ENCODE results near the gene KLF3. TPM values are rescaled to one million over a fixed set of nuclear protein-coding genes. Genes with fewer than 3 reads are reported as not detected.

The KLF3 gene
- total and polyA plus RNA-seq, 9 of the 15 experiments (the other 6 are each of a cell fraction or from before 2014, with no cell fraction given), result 9.9 to 47.2 (median 18.1) TPM

DNA sequence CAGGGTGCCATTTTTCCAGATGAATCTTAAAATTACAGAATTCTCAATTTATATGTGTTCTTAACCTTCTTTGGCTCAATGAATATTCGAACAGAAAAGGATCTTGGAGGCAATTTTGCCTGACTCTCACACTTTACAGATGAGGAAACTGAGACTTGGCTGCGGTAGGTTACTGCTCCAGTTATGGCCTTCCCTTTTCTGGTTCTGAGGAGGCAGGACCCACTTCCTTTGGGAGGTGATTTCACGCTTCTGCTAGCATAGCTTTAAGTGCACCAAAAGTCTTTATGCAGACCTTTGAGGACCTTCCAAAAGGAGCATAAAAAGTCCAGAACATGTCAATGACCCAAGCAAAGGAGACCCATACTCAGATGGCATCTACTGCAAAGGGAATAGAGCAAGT lies 44.7 kb upstream of the KLF3 start:
- Histone ChIP-seq H3K4me2 (ENCODE audit: insufficient read depth, low read length) (no peak overlapping the region), H4K20me1 (replicated peaks; ENCODE audit: control insufficient read depth, insufficient read depth, low read length) (no peaks in the 10 kb centered on the region), H3K27me3 (ENCODE audit: control insufficient read depth in 2 of 2, insufficient read depth in 2 of 2, low read length in 2 of 2) (no peaks in the 10 kb centered on the region), H2AFZ (ENCODE audit: low read depth, low read length) (no peak overlapping the region), H3K9me3 (replicated peaks; ENCODE audit: control insufficient read depth, insufficient read depth, low read depth, low read length) (no peaks in the 10 kb centered on the region), H3K9me1 (ENCODE audit: control insufficient read depth, insufficient read depth, low read length) (no peaks in the 10 kb centered on the region), H3K4me3 (no peak overlapping the region), H3K4me1 (replicated peaks in 1 of 2; ENCODE audit: control insufficient read depth in 2 of 2, insufficient read depth in 2 of 2, low read length in 2 of 2) (peaks cover 23 to 36% of the 10 kb centered on the region in 2 experiments), H3K79me2 (ENCODE audit: control insufficient read depth, insufficient read depth, low read length) (no peaks in the 10 kb centered on the region), H3K9ac (ENCODE audit: insufficient read depth in 1 of 2, low read depth in 2 of 2, low read length in 2 of 2) (no peak overlapping the region), H3K36me3 (ENCODE audit: control insufficient read depth, insufficient read depth, low read length) (no peaks in the 10 kb centered on the region), H3K27ac (ENCODE audit: extremely low read depth, low read depth, low read length) (no peak overlapping the region)
- in situ Hi-C loops (cut with MboI) (no loop called here), intact Hi-C loops (cut with micrococcal nuclease) (no loop called here)
- ChIA-PET CTCF (ENCODE audit: low intra/inter-chr PET ratio) (no interaction called here), POLR2A (interaction anchor here (0.8 kb wide), 1 partner anchor 16 kb away, joined by 4 read pairs; no protein-coding TSS in a partner anchor)
- no TSS peak for BruUV-seq (replicated peaks)
- DNase-seq (ENCODE audit: extremely low read depth in 1 of 4, low spot score in 3 of 4) (no peak), FAIRE-seq (no peak), ATAC-seq (no peak)
- TF ChIP-seq CXXC5 (CRISPR knock-in tag; IDR thresholded peaks at IDR 0.05) (no peak), CHAMP1 (IDR thresholded peaks at IDR 0.05) (no peak), YBX1 (IDR thresholded peaks at IDR 0.05) (no peak), NFE2 (IDR thresholded peaks at IDR 0.05; ENCODE audit: low read depth) (no peak)
- WGBS (ENCODE audit: insufficient coverage, low coverage, missing lambda C conversion rate), result 63% methylated on average over 3 of the region's 3 CpGs

Measured in K562 (cell line).